GM18951 (cell line): ENCODE data around the gene FBXL2.

Experiments used
- POLR2A ChIP-seq: IDR thresholded peaks from 4 replicates; pipeline ENCODE4 v1.6.1; 2011; ENCODE audit warnings: mild to moderate bottlenecking; ENCODE audit not compliant: insufficient read length, insufficient read depth; ENCODE audit errors: extremely low read depth
- in situ Hi-C: fragments of 300-500 bp; cut with MboI; formaldehyde crosslinking; loops from one replicate; pipeline ENCODE4 v1.12.0; 2022; ENCODE audit warnings: low sequenced_read_pairs, mixed read lengths, inconsistent platforms; ENCODE audit not compliant: unreplicated experiment

The FBXL2 gene, protein sequence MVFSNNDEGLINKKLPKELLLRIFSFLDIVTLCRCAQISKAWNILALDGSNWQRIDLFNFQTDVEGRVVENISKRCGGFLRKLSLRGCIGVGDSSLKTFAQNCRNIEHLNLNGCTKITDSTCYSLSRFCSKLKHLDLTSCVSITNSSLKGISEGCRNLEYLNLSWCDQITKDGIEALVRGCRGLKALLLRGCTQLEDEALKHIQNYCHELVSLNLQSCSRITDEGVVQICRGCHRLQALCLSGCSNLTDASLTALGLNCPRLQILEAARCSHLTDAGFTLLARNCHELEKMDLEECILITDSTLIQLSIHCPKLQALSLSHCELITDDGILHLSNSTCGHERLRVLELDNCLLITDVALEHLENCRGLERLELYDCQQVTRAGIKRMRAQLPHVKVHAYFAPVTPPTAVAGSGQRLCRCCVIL

DNA sequence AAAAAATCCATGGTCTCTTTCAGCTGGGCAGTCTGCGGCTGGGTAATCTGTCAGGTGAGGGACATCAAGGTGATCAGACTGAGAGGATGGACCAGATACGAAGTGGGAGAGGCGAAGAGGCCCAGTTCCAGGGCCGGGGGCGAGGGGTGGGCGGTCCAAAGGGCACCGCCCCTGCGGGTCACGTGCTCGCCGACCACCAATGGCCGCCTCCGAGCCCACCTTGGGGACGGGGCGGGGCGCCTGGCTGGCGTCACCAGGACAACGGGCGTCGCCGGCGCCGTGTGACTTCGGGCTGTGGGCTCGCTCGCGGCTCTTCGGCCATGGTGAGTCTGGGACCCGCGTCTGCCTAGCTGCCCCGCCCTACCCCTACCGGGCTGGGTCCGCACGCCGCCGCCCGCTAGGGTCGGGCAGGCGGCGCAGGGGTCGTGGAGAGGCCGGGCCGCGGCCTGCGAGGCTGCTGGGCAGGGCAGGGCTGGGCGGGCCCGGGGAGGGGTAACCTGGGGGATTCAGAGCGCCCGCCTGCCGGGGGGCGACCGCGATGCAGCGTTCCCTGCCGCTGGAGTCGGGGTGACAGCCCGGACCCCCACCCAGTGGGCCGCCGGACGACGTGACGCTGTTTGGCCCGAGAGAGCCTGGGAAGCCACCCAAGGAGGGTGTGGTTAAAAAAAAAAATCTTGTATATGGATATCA is at the start of gene FBXL2:
Gene FBXL2 (plus strand): TSS at position 250 of the 690 bp plus-strand sequence. CDS start 71 bp downstream, at position 321.
- TF ChIP-seq POLR2A: no peak
- in situ Hi-C loops: no loop called here

DNA sequence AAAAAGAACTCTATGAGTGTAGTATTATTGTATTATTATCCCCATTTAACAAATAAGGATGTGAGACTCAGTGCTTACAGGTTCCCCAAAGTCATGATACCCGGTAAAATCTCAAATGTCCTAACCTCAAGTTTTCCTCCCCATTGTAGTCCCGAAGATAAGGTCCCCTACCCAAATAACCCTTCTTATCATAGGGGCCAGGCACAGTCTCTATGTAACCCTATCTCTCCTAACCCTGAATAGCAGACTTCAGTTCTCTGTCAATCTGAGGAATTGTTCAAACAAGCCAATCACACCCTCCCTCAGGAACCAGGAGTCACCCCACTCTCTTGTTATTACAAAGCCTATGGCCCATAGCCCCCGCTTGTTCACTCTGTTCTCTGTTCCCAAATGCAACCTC is 48.2 kb upstream of the FBXL2 start:
- in situ Hi-C loops: no loop called here
- TF ChIP-seq POLR2A: no peak

DNA sequence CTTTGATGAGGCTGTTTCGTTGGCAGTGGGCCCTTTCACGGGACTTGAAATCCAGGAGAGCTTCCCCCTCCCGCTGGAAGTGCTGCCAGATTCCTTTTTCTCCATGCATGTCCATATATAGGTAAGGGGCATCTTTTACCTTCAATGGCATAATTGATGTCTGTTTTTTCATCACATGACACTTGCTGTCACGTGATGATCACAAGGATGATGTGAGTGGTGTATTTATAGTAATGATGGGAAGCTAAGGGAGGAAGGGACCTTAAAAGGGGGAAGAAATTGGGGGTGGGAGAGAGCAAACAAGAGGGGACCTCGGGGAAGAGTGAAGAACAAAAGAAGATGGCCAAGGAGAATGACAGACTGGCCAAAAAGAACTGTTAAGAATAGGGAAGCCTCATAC is 47.3 kb upstream of the FBXL2 start:
- in situ Hi-C loops: no loop called here
- no peak for TF ChIP-seq POLR2A

DNA sequence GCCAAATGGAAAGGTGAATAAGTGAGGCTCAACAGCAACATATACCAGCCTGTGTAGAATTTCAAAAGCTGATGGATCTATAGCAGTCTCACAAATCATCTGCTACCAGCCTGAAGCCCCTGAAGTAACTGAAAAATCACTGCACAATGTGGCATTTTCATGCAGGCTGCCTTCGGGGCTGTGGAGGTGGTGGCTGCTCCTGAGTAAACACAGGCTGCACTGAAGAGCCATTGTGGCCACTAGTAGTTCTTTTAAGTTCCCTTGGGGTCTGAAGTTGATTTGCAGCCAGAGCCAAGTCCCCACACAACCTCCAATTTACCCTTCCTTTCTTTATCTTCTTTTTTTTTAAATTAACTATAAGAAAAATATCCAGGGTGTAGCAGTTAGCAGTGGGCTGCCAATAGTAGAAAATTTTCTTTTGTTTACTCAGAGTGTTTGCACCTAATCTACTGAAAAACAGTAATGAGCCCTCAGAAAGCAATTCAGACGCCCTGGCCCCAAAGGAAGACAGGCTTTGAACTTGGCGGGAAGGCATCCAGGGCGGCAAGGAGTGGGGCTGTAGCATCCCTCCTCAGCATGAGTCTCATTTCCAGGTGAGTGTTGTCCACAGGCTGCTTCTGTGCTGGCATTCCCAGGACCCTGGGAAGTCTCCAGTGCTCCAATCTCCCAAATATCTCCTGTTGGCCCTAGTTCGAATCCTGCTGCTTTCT is 45.3 kb upstream of the FBXL2 start:
- no peak for TF ChIP-seq POLR2A
- in situ Hi-C loops: no loop called here

DNA sequence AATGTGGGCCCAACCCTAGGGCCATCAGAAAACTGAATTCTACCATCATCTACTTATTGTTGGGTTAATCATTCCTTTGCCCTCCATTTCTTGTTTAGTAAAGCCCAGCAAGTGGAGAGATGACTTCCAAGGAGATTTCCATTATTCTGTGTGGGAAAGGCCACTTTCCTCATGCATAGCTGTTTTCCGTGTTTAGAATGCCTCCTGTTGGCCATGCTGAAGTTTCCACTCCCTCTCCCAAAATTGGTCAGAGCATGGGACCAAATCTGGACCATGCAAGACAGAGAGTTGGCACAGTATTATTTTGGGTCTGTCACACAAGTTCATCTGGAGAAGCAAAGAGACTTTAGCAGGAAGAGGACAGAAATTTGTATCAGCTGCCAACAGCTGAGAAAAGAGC is 43.4 kb upstream of the FBXL2 start:
- no peak for TF ChIP-seq POLR2A
- in situ Hi-C loops: no loop called here

DNA sequence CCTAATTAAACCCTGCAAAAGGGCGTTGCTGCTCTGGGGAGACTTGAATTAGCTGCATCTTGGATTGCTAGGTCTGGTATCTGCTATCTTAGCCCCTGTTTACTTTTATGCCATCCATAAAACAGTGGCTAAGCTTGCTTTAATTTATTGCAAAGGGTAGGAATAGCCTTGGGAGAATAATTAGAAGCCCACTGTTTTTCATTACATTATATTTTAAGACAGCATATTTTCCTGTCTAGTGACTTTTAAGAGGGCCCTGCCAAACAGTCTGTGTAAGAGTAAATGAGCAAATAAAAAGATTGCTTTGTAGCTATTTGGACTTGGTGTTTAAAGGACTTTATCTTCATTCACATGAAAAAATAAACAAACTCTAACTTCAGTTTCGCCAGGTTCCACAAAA is 41.2 kb upstream of the FBXL2 start:
- in situ Hi-C loops: no loop called here
- TF ChIP-seq POLR2A: no peak

DNA sequence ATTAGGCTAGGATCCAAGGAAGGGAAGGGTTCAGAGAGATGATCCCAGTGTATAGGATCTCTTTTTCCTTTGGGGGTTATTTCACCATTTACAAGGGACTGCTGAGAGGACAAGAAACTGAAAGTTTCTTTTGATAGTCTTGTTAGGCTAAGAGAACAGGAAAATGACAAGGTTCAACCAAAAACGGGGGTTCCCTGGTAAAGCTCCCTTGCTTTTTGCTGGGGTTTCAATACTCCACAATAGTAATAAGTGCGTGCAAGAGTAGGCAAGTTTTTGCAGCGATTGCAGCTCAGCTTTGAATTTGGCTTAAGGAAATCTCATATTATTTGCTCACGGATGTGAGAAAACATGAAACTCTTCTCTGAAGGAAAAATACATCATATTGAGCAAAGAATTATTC is 39.8 kb upstream of the FBXL2 start:
- in situ Hi-C loops: no loop called here
- TF ChIP-seq POLR2A: no peak

DNA sequence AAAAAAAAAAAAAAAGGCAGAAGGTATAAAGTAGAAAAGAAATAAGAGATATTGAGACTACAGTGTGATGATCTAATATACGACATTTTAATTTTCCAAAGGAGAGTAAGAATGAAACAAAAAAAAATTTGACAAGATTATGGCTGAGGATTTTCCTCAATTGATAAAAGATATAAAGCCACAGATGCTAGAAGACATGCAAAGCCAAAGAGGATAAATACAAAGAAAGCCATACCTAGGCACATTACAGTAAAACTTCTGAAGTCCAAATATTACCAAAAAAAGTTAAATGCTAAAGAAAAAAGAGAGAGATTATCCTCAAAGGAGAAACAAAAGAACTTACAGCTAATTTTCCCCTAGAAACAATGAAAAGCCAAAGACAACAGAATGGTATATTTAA is 38.3 kb upstream of the FBXL2 start:
- in situ Hi-C loops: no loop called here
- TF ChIP-seq POLR2A: no peak

DNA sequence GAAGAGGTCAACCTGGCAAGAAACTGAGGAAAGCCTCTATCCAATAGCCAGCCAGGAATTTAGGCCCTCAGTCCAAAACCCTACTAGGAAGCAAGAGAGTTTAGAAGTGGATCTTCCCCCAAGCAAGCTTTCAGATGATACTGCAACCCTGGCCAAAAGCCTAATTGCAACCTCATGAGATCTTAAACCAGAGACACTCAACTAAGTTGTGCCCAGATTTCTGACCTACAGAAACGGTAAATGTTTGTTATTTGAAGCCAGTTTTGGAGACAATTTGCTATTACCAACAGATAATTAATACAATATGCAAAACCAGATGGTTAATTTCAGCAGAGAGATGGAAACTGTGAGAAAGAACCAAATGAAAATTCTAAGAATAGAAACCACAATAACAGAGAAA is 37.0 kb upstream of the FBXL2 start:
- no peak for TF ChIP-seq POLR2A
- in situ Hi-C loops: no loop called here

DNA sequence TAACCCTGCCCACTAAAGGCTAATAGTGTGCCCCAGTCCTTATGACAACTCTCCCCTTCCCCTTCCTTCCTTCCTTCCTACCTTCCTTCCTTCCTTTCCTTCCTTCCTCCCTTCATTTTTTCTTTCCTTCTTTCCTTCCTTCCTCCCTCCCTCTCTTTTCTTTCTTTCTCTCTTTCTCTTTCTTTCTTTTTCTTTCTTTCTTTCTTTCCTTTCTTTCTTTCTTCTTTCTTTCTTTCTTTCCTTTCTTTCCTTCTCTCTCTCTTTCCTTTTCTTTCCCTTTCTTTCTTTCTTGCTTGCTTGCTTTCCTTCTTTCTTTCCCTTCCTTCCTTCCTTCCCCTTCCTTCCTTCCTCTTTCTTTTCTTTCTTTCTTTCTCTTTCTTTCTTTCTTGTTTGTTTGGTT is 30.5 kb upstream of the FBXL2 start:
- in situ Hi-C loops: no loop called here
- no peak for TF ChIP-seq POLR2A

DNA sequence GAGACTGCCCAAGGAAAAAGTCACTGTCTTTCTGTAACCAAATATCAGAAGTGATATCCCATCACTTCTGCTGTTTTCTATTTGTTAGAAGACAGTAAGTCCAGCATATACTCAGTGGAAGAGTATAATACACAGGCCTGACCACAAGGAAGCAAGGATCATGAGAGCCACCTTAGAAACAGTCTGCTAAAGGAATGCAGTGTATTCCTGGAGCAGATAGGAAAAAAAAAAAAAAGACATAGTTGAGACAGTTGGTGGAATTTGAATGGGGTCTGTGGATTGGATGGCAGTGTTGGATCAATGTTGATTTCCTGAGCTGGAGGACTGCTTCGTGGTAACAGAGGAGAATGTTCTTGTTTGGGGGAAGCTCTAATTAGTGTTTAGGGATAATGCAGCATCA is 26.5 kb upstream of the FBXL2 start:
- TF ChIP-seq POLR2A: no peak
- in situ Hi-C loops: no loop called here

DNA sequence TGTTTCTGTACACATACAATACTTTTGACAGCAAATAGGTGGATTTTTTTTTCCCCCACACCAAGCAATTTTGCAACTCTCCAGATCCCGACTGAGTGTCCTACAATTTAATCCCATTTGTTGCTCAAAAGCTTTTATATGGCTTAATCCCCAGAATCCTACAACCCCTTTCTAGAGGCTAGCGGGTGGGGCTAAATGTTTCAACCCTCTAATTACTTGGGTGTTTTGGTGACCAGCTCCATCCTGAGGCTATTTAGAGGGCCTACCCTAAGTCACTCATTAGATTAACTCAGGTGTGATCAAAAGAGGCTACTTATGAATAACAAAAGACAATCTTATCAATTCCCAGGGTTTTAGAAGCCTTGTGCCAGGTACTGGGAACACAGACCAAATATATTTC is 21.0 kb upstream of the FBXL2 start:
- no peak for TF ChIP-seq POLR2A
- in situ Hi-C loops: no loop called here

DNA sequence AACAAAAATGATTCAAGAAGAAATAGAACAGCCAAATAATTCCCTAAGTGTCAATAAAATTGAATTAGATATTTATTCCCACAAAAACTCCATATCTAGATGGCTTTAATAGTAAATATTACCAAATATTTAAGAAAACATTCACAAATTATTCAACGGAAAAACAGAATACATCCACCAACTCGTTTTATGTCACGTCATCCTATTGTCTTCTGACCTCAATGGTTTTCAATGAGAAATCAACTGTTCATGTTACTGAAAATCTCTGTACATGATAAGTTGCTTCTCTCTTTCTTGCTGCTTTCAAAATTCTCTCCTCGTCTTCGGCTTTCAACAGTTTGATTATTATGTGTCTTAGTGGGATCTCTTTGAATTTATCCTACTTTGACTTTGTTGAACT is 17.1 kb upstream of the FBXL2 start:
- in situ Hi-C loops: no loop called here
- no peak for TF ChIP-seq POLR2A
